ENCODE measurements around the gene KIRREL3.

The KIRREL3 gene

GRCh38 chr11:126679033-126679432, 321.5 kb downstream of the KIRREL3 start:
- no peak overlapping the region for H3K4me3 ChIP-seq (ENCODE audit: low read depth, low read length)
- no peak for DNase-seq (ENCODE audit: low read depth, low spot score)
- in situ Hi-C loops (cut with HindIII; ENCODE audit: low sequenced_read_pairs), result no loop called here
- TF ChIP-seq CTCF (IDR thresholded peaks at IDR 0.05; ENCODE audit: low read depth, low read length), result no peak

- no peak for DNase-seq (ENCODE audit: low read depth, low spot score)
- no peak for TF ChIP-seq CTCF (IDR thresholded peaks at IDR 0.05; ENCODE audit: low read depth, low read length)
- in situ Hi-C loops (cut with HindIII; ENCODE audit: low sequenced_read_pairs), result no loop called here
- no peak overlapping the region for H3K4me3 ChIP-seq (ENCODE audit: low read depth, low read length)
These were observed 324.0 kb downstream of the KIRREL3 start for GRCh38 chr11:126676536-126676935.

- in situ Hi-C loops (cut with HindIII; ENCODE audit: low sequenced_read_pairs), result no loop called here
- no peak for TF ChIP-seq CTCF (IDR thresholded peaks at IDR 0.05; ENCODE audit: low read depth, low read length)
- DNase-seq (ENCODE audit: low read depth, low spot score), result no peak
- no peak overlapping the region for H3K4me3 ChIP-seq (ENCODE audit: low read depth, low read length)
These were observed 327.3 kb downstream of the KIRREL3 start for GRCh38 chr11:126673319-126673718.

- no peak for TF ChIP-seq CTCF (IDR thresholded peaks at IDR 0.05; ENCODE audit: low read depth, low read length)
- in situ Hi-C loops (cut with HindIII; ENCODE audit: low sequenced_read_pairs), result no loop called here
- peak; percentile 37 for DNase-seq (ENCODE audit: low read depth, low spot score)
- H3K4me3 ChIP-seq (ENCODE audit: low read depth, low read length), result no peak overlapping the region
These were observed 331.2 kb downstream of the KIRREL3 start for GRCh38 chr11:126669416-126669815.

- in situ Hi-C loops (cut with HindIII; ENCODE audit: low sequenced_read_pairs), result no loop called here
- TF ChIP-seq CTCF (IDR thresholded peaks at IDR 0.05; ENCODE audit: low read depth, low read length), result no peak
- no peak overlapping the region for H3K4me3 ChIP-seq (ENCODE audit: low read depth, low read length)
- DNase-seq (ENCODE audit: low read depth, low spot score), result no peak
These were observed 335.9 kb downstream of the KIRREL3 start for GRCh38 chr11:126664643-126665042.

- in situ Hi-C loops (cut with HindIII; ENCODE audit: low sequenced_read_pairs), result no loop called here
- DNase-seq (ENCODE audit: low read depth, low spot score), result no peak
- TF ChIP-seq CTCF (IDR thresholded peaks at IDR 0.05; ENCODE audit: low read depth, low read length), result no peak
- no peak overlapping the region for H3K4me3 ChIP-seq (ENCODE audit: low read depth, low read length)
These were observed 336.6 kb downstream of the KIRREL3 start for GRCh38 chr11:126663749-126664592.

Data from astrocyte of the spinal cord (primary cell).